ENCODE data around the gene TSFM.
A peak's percentile ranks its signal among the peaks of the same experiment; 100 is the strongest.
"Not testable (repeated sequence)": the region's sequence is repeated elsewhere in the genome, so short reads cannot be mapped to it uniquely, and the experiment has no call there.

The TSFM gene

GRCh38 chr12:57771236-57771872 lies 11.2 kb upstream of the TSFM start:
- Histone ChIP-seq H3K9ac (ENCODE audit: low read length in 5 of 5) (peak overlapping the region; percentile 56 to 97 (median 88)), H3K27me3 (ENCODE audit: control insufficient read depth in 5 of 5, insufficient read depth in 4 of 5, low read length in 5 of 5) (peaks cover 8 to 16% (median 13%) of the 10 kb centered on the region in 5 donors), H3K36me3 (ENCODE audit: control insufficient read depth in 5 of 5, insufficient read depth in 5 of 5, low read length in 5 of 5) (peaks cover 3 to 27% (median 18%) of the 10 kb centered on the region in 5 donors), H3K4me3 (ENCODE audit: low read depth in 1 of 5, low read length in 5 of 5) (peak overlapping the region; percentile 81 to 97 (median 94)), H3K4me1 (ENCODE audit: control insufficient read depth in 5 of 5, insufficient read depth in 5 of 5, low read length in 5 of 5) (peaks cover 2 to 33% (median 32%) of the 10 kb centered on the region in 5 donors), H3K9me3 (ENCODE audit: control insufficient read depth in 5 of 5, low read length in 5 of 5) (no peaks in the 10 kb centered on the region), H3K27ac (ENCODE audit: low read depth, low read length) (peak overlapping the region; percentile 97)

- H3K27me3 ChIP-seq (ENCODE audit: control insufficient read depth in 5 of 5, insufficient read depth in 4 of 5, low read length in 5 of 5), result peaks cover 2 to 10% (median 7%) of the 10 kb centered on the region in 5 donors
- peak within 1 kb of the TSS; percentile 97 for H3K27ac ChIP-seq (ENCODE audit: low read depth, low read length)
- peaks cover 3 to 27% (median 18%) of the 10 kb centered on the region in 5 donors for H3K36me3 ChIP-seq (ENCODE audit: control insufficient read depth in 5 of 5, insufficient read depth in 5 of 5, low read length in 5 of 5)
- no peaks in the 10 kb centered on the region for H3K9me3 ChIP-seq (ENCODE audit: control insufficient read depth in 5 of 5, low read length in 5 of 5)
- peak within 1 kb of the TSS; percentile 90 to 98 (median 96) for H3K4me3 ChIP-seq (ENCODE audit: low read depth in 1 of 5, low read length in 5 of 5)
- peaks cover 2 to 28% (median 26%) of the 10 kb centered on the region in 5 donors for H3K4me1 ChIP-seq (ENCODE audit: control insufficient read depth in 5 of 5, insufficient read depth in 5 of 5, low read length in 5 of 5)
- H3K9ac ChIP-seq (ENCODE audit: low read length in 5 of 5), result peak within 1 kb of the TSS; percentile 63 to 97 (median 88)
Observed at GRCh38 chr12:57771873-57772428, 10.6 kb upstream of the TSFM start, which contains the start of gene METTL1. Gene METTL1 (minus strand): TSS chr12:57772105. CDS start chr12:57772083, 22 bp downstream.

GRCh38 chr12:57772429-57773322 lies 9.9 kb upstream of the TSFM start, which contains the start of gene EEF1AKMT3:
Gene EEF1AKMT3 (plus strand): TSS chr12:57772614. CDS start chr12:57772725, 111 bp downstream.
- H3K4me3 ChIP-seq (ENCODE audit: low read depth in 1 of 5, low read length in 5 of 5), result peak within 1 kb of the TSS; percentile 90 to 98 (median 96)
- H3K27ac ChIP-seq (ENCODE audit: low read depth, low read length), result peak within 1 kb of the TSS; percentile 97
- H3K9me3 ChIP-seq (ENCODE audit: control insufficient read depth in 5 of 5, low read length in 5 of 5), result no peaks in the 10 kb centered on the region
- H3K27me3 ChIP-seq (ENCODE audit: control insufficient read depth in 5 of 5, insufficient read depth in 4 of 5, low read length in 5 of 5), result peaks cover 0 to 3% (median 0%) of the 10 kb centered on the region in 5 donors
- H3K9ac ChIP-seq (ENCODE audit: low read length in 5 of 5), result peak within 1 kb of the TSS; percentile 63 to 97 (median 88)
- H3K36me3 ChIP-seq (ENCODE audit: control insufficient read depth in 5 of 5, insufficient read depth in 5 of 5, low read length in 5 of 5), result peaks cover 3 to 27% (median 18%) of the 10 kb centered on the region in 5 donors
- peaks cover 2 to 28% (median 26%) of the 10 kb centered on the region in 5 donors for H3K4me1 ChIP-seq (ENCODE audit: control insufficient read depth in 5 of 5, insufficient read depth in 5 of 5, low read length in 5 of 5)

- Histone ChIP-seq H3K4me1 (ENCODE audit: control insufficient read depth in 5 of 5, insufficient read depth in 5 of 5, low read length in 5 of 5) (peaks cover 2 to 28% (median 26%) of the 10 kb centered on the region in 5 donors), H3K36me3 (ENCODE audit: control insufficient read depth in 5 of 5, insufficient read depth in 5 of 5, low read length in 5 of 5) (peaks cover 0 to 19% (median 9%) of the 10 kb centered on the region in 5 donors)
- H3K4me3 ChIP-seq (ENCODE audit: low read depth in 1 of 5, low read length in 5 of 5); H3K9ac ChIP-seq (ENCODE audit: low read length in 5 of 5); H3K27me3 ChIP-seq (ENCODE audit: control insufficient read depth in 5 of 5, insufficient read depth in 4 of 5, low read length in 5 of 5); H3K27ac ChIP-seq (ENCODE audit: low read depth, low read length); H3K9me3 ChIP-seq (ENCODE audit: control insufficient read depth in 5 of 5, low read length in 5 of 5): not testable (repeated sequence)
Observed at GRCh38 chr12:57774634-57775033, 8.0 kb upstream of the TSFM start.

- Histone ChIP-seq H3K27me3 (ENCODE audit: control insufficient read depth in 5 of 5, insufficient read depth in 4 of 5, low read length in 5 of 5) (no peaks in the 10 kb centered on the region), H3K36me3 (ENCODE audit: control insufficient read depth in 5 of 5, insufficient read depth in 5 of 5, low read length in 5 of 5) (peaks cover 0 to 17% (median 7%) of the 10 kb centered on the region in 5 donors), H3K9ac (ENCODE audit: low read length in 5 of 5) (no peak overlapping the region), H3K9me3 (ENCODE audit: control insufficient read depth in 5 of 5, low read length in 5 of 5) (no peaks in the 10 kb centered on the region), H3K4me1 (ENCODE audit: control insufficient read depth in 5 of 5, insufficient read depth in 5 of 5, low read length in 5 of 5) (peaks cover 2 to 28% (median 26%) of the 10 kb centered on the region in 5 donors), H3K4me3 (ENCODE audit: low read depth in 1 of 5, low read length in 5 of 5) (no peak overlapping the region), H3K27ac (ENCODE audit: low read depth, low read length) (no peak overlapping the region)
Observed at GRCh38 chr12:57775044-57775443, 7.5 kb upstream of the TSFM start.

GRCh38 chr12:57775563-57776246 lies 6.9 kb upstream of the TSFM start:
- no peaks in the 10 kb centered on the region for H3K27me3 ChIP-seq (ENCODE audit: control insufficient read depth in 5 of 5, insufficient read depth in 4 of 5, low read length in 5 of 5)
- H3K9ac ChIP-seq (ENCODE audit: low read length in 5 of 5), result no peak overlapping the region
- H3K9me3 ChIP-seq (ENCODE audit: control insufficient read depth in 5 of 5, low read length in 5 of 5), result no peaks in the 10 kb centered on the region
- peaks cover 0 to 19% (median 10%) of the 10 kb centered on the region in 5 donors for H3K36me3 ChIP-seq (ENCODE audit: control insufficient read depth in 5 of 5, insufficient read depth in 5 of 5, low read length in 5 of 5)
- H3K4me1 ChIP-seq (ENCODE audit: control insufficient read depth in 5 of 5, insufficient read depth in 5 of 5, low read length in 5 of 5), result peaks cover 2 to 28% (median 26%) of the 10 kb centered on the region in 5 donors
- no peak overlapping the region for H3K27ac ChIP-seq (ENCODE audit: low read depth, low read length)
- H3K4me3 ChIP-seq (ENCODE audit: low read depth in 1 of 5, low read length in 5 of 5), result no peak overlapping the region

GRCh38 chr12:57776247-57776587 lies 6.4 kb upstream of the TSFM start:
- Histone ChIP-seq H3K4me3 (ENCODE audit: low read depth in 1 of 5, low read length in 5 of 5) (no peak overlapping the region), H3K9me3 (ENCODE audit: control insufficient read depth in 5 of 5, low read length in 5 of 5) (no peaks in the 10 kb centered on the region), H3K27ac (ENCODE audit: low read depth, low read length) (no peak overlapping the region)

GRCh38 chr12:57777367-57777766 lies 5.2 kb upstream of the TSFM start:
- Histone ChIP-seq H3K27me3 (ENCODE audit: control insufficient read depth in 5 of 5, insufficient read depth in 4 of 5, low read length in 5 of 5) (no peaks in the 10 kb centered on the region), H3K36me3 (ENCODE audit: control insufficient read depth in 5 of 5, insufficient read depth in 5 of 5, low read length in 5 of 5) (peaks cover 0 to 19% (median 12%) of the 10 kb centered on the region in 5 donors), H3K9me3 (ENCODE audit: control insufficient read depth in 5 of 5, low read length in 5 of 5) (no peaks in the 10 kb centered on the region), H3K9ac (ENCODE audit: low read length in 5 of 5) (no peak overlapping the region), H3K4me3 (ENCODE audit: low read depth in 1 of 5, low read length in 5 of 5) (no peak overlapping the region), H3K27ac (ENCODE audit: low read depth, low read length) (no peak overlapping the region), H3K4me1 (ENCODE audit: control insufficient read depth in 5 of 5, insufficient read depth in 5 of 5, low read length in 5 of 5) (peaks cover 0 to 16% (median 12%) of the 10 kb centered on the region in 5 donors)

More at GRCh38 chr12:57776247-57776587, 6.4 kb upstream of the TSFM start:
- Histone ChIP-seq H3K9ac (ENCODE audit: low read length in 5 of 5) (no peak overlapping the region), H3K36me3 (ENCODE audit: control insufficient read depth in 5 of 5, insufficient read depth in 5 of 5, low read length in 5 of 5) (peaks cover 0 to 19% (median 12%) of the 10 kb centered on the region in 5 donors), H3K27me3 (ENCODE audit: control insufficient read depth in 5 of 5, insufficient read depth in 4 of 5, low read length in 5 of 5) (no peaks in the 10 kb centered on the region), H3K4me1 (ENCODE audit: control insufficient read depth in 5 of 5, insufficient read depth in 5 of 5, low read length in 5 of 5) (peaks cover 2 to 24% (median 21%) of the 10 kb centered on the region in 5 donors)

- Histone ChIP-seq H3K27ac (ENCODE audit: low read depth, low read length) (no peak overlapping the region), H3K9me3 (ENCODE audit: control insufficient read depth in 5 of 5, low read length in 5 of 5) (no peaks in the 10 kb centered on the region), H3K4me3 (ENCODE audit: low read depth in 1 of 5, low read length in 5 of 5) (no peak overlapping the region), H3K36me3 (ENCODE audit: control insufficient read depth in 5 of 5, insufficient read depth in 5 of 5, low read length in 5 of 5) (peaks cover 0 to 19% (median 12%) of the 10 kb centered on the region in 5 donors), H3K4me1 (ENCODE audit: control insufficient read depth in 5 of 5, insufficient read depth in 5 of 5, low read length in 5 of 5) (peaks cover 0 to 16% (median 9%) of the 10 kb centered on the region in 5 donors), H3K9ac (ENCODE audit: low read length in 5 of 5) (no peak overlapping the region), H3K27me3 (ENCODE audit: control insufficient read depth in 5 of 5, insufficient read depth in 4 of 5, low read length in 5 of 5) (no peaks in the 10 kb centered on the region)
Observed at GRCh38 chr12:57777911-57778310, 4.7 kb upstream of the TSFM start.
